ENCODE results near the gene PRSS1. TPM values are rescaled to one million over a fixed set of nuclear protein-coding genes. Genes with fewer than 3 reads are reported as not detected.

The PRSS1 gene
- total and polyA plus RNA-seq, 2 of the 8 experiments (the other 6 are each of a cell fraction or from before 2014, with no cell fraction given): 0.09 TPM; not detected in 1

GRCh38 chr7:142745091-142745635 lies 4.1 kb upstream of the PRSS1 start:
- H3K79me1 ChIP-seq (ENCODE audit: low read depth, low read length): no peaks in the 10 kb centered on the region
- no peaks in the 10 kb centered on the region for H4K20me1 ChIP-seq (replicated peaks in 1 of 2; ENCODE audit: control insufficient read depth in 1 of 2, insufficient read depth in 2 of 2, low read length in 2 of 2)
- no peak for FAIRE-seq
- H3K4me3 ChIP-seq (ENCODE audit: extremely low read depth in 1 of 4, insufficient read depth in 2 of 4, low read depth in 3 of 4, low read length in 4 of 4): no peak overlapping the region
- H2BK15ac ChIP-seq (ENCODE audit: low read length): no peak overlapping the region
- H3K9ac ChIP-seq (replicated peaks in 1 of 4; ENCODE audit: extremely low read depth in 1 of 4, low read depth in 3 of 4, low read length in 3 of 4): no peak overlapping the region
- H2AFZ ChIP-seq (ENCODE audit: low read length): no peak overlapping the region
- no peaks in the 10 kb centered on the region for H3K9me3 ChIP-seq (ENCODE audit: insufficient read depth in 2 of 2, low read depth in 1 of 2, low read length in 1 of 2)
- no peak overlapping the region for H2BK120ac ChIP-seq (replicated peaks; ENCODE audit: low read depth, low read length)
- CTCF ChIA-PET (ENCODE audit: partially characterized antibody): interaction anchor here (1.0 to 1.2 kb wide), 3 partner anchors 9 to 118 kb away, joined by 3 read pairs; no protein-coding TSS in a partner anchor
- no peak overlapping the region for H4K5ac ChIP-seq (ENCODE audit: insufficient read length, low read depth, low read length)
- no peak for DNase-seq (ENCODE audit: low read depth in 1 of 2, low spot score in 2 of 2)
- H3K36me3 ChIP-seq (ENCODE audit: control insufficient read depth in 2 of 4, insufficient read depth in 4 of 4, low read length in 3 of 4): no peaks in the 10 kb centered on the region
- H3K14ac ChIP-seq (ENCODE audit: insufficient read length): no peak overlapping the region
- no peak overlapping the region for H3K23ac ChIP-seq (ENCODE audit: insufficient read length)
- no peak overlapping the region for H2AK5ac ChIP-seq (ENCODE audit: low read depth, low read length)
- H2BK20ac ChIP-seq (ENCODE audit: low read length): no peak overlapping the region
- H3K27ac ChIP-seq (ENCODE audit: low read depth, low read length): no peak overlapping the region
- POLR2A ChIA-PET (ENCODE audit: partially characterized antibody): no interaction called here
- no peak overlapping the region for H2BK12ac ChIP-seq (ENCODE audit: low read depth, low read length)
- no peak overlapping the region for H3K56ac ChIP-seq (replicated peaks; ENCODE audit: insufficient read length, low read depth, low read length)
- H4K91ac ChIP-seq (replicated peaks; ENCODE audit: insufficient read length, low read length): no peak overlapping the region
- no peak overlapping the region for H3K4ac ChIP-seq (replicated peaks; ENCODE audit: insufficient read length, low read depth, low read length)
- H3K79me2 ChIP-seq (ENCODE audit: control insufficient read depth in 1 of 2, insufficient read depth in 2 of 2, low read length in 2 of 2): no peaks in the 10 kb centered on the region
- 93% methylated on average over 1 of the region's 1 CpG; no CpG with 5 or more reads in 1 of the 2 experiments for WGBS, 2 experiments (ENCODE audit: extremely low coverage in 1 of 2, insufficient coverage in 1 of 2, insufficient read length in 1 of 2, insufficient replicate concordance in 2 of 2, low coverage in 1 of 2, low lambda C conversion rate in 2 of 2, missing lambda C conversion rate in 1 of 2)
- no peak overlapping the region for H4K8ac ChIP-seq (ENCODE audit: extremely low read depth, insufficient read depth, low read length)
- no peaks in the 10 kb centered on the region for H3K23me2 ChIP-seq (ENCODE audit: low read depth, low read length)
- no peaks in the 10 kb centered on the region for H3K4me1 ChIP-seq (replicated peaks in 1 of 4; ENCODE audit: control insufficient read depth in 3 of 4, insufficient read depth in 4 of 4, low read length in 3 of 4)
- no peaks in the 10 kb centered on the region for H3K27me3 ChIP-seq (replicated peaks in 1 of 4; ENCODE audit: control insufficient read depth in 3 of 4, extremely low read depth in 1 of 4, insufficient read depth in 3 of 4, low read length in 3 of 4)
- no peak overlapping the region for H3K18ac ChIP-seq (ENCODE audit: extremely low read depth, low read length)
- no peak overlapping the region for H3K4me2 ChIP-seq (ENCODE audit: insufficient read depth in 1 of 2, low read depth in 2 of 2, low read length in 2 of 2)
- no peak overlapping the region for H2BK5ac ChIP-seq (ENCODE audit: low read depth, low read length)
- no peak for TF ChIP-seq TEAD4 (IDR thresholded peaks at IDR 0.05; ENCODE audit: low read depth, low read length)
- TF ChIP-seq HDAC6 (IDR thresholded peaks at IDR 0.05; ENCODE audit: low read depth, low read length): no peak
- TF ChIP-seq TCF12 (IDR thresholded peaks at IDR 0.05; ENCODE audit: low read depth, low read length): no peak
- no peak for TF ChIP-seq NANOG (IDR thresholded peaks at IDR 0.05; ENCODE audit: insufficient read depth, low read depth, low read length, poor library complexity, severe bottlenecking)
- no peak for TF ChIP-seq TAF1 (IDR thresholded peaks at IDR 0.05; ENCODE audit: low read depth, low read length)

Data from H1 (cell line).